Activated naive CD4-positive, alpha-beta T cell treated with anti-CD3 and anti-CD28 coated beads, Interleukin-2, amount 50 U/mL, for 24 hours (primary cell): ENCODE data around the gene IL15.
"Not testable (repeated sequence)": the region's sequence is repeated elsewhere in the genome, so short reads cannot be mapped to it uniquely, and the experiment has no call there.

ENCODE experiments used
- H3K27ac Mint-ChIP-seq: one replicate; pipeline ENCODE4 v1.8.0; 2021; ENCODE audit warnings: mild to moderate bottlenecking, mixed read lengths
- H3K27me3 Mint-ChIP-seq: one replicate; pipeline ENCODE4 v1.8.0; 2021; ENCODE audit warnings: mixed read lengths
- H3K36me3 Mint-ChIP-seq: one replicate; pipeline ENCODE4 v1.8.0; 2021; ENCODE audit warnings: mixed read lengths
- H3K4me1 Mint-ChIP-seq: one replicate; pipeline ENCODE4 v1.8.0; 2021; ENCODE audit warnings: mixed read lengths
- H3K4me3 Mint-ChIP-seq: one replicate; pipeline ENCODE4 v1.8.0; 2021; ENCODE audit warnings: mild to moderate bottlenecking, mixed read lengths
- H3K9me3 Mint-ChIP-seq: one replicate; pipeline ENCODE4 v1.8.0; 2021; ENCODE audit warnings: mixed read lengths

Gene IL15

GRCh38 chr4:141669501-141669900, 33.1 kb downstream of the IL15 start:
- Mint-ChIP-seq H3K36me3 (peaks cover 2% of the 10 kb centered on the region), H3K4me3 (no peak overlapping the region), H3K27me3 (peaks cover 6% of the 10 kb centered on the region), H3K9me3 (no peaks in the 10 kb centered on the region), H3K27ac (no peak overlapping the region), H3K4me1 (no peaks in the 10 kb centered on the region)

- Mint-ChIP-seq H3K36me3 (no peaks in the 10 kb centered on the region), H3K9me3 (no peaks in the 10 kb centered on the region), H3K27ac (no peak overlapping the region), H3K4me1 (no peaks in the 10 kb centered on the region), H3K4me3 (no peak overlapping the region), H3K27me3 (peaks cover 3% of the 10 kb centered on the region)
These were observed 39.0 kb downstream of the IL15 start for GRCh38 chr4:141675384-141675783.

GRCh38 chr4:141676087-141676670, 39.8 kb downstream of the IL15 start:
- no peak overlapping the region for H3K4me3 Mint-ChIP-seq
- H3K27ac Mint-ChIP-seq = no peak overlapping the region
- no peaks in the 10 kb centered on the region for H3K4me1 Mint-ChIP-seq
- peaks cover 3% of the 10 kb centered on the region for H3K27me3 Mint-ChIP-seq
- no peaks in the 10 kb centered on the region for H3K36me3 Mint-ChIP-seq
- no peaks in the 10 kb centered on the region for H3K9me3 Mint-ChIP-seq

- Mint-ChIP-seq H3K4me1 (no peaks in the 10 kb centered on the region), H3K36me3 (no peaks in the 10 kb centered on the region), H3K27me3 (no peaks in the 10 kb centered on the region), H3K9me3 (no peaks in the 10 kb centered on the region), H3K4me3 (no peak overlapping the region), H3K27ac (no peak overlapping the region)
These were observed 43.7 kb downstream of the IL15 start for GRCh38 chr4:141680060-141680459.

DNA sequence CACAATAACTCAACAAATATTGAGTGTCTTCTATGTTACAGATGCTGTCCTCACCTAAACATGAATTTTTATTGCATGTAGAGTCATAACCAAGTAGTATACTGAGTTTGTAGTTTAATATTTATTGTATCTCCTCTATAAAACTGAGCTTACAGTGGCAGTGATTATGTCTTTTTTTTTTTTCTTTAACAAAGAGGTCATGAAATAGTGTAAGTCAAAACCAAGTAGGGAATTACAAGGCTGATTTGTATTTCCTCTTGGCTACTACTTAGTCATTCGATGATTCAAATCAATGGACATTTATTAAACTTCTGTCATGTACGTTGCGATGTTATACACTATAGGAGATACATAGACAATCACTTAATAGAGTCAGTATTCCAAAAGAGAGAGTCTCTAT, 48.4 kb downstream of the IL15 start:
- H3K9me3 Mint-ChIP-seq = no peaks in the 10 kb centered on the region
- no peaks in the 10 kb centered on the region for H3K4me1 Mint-ChIP-seq
- H3K27me3 Mint-ChIP-seq = no peaks in the 10 kb centered on the region
- no peak overlapping the region for H3K4me3 Mint-ChIP-seq
- H3K36me3 Mint-ChIP-seq = peaks cover 2% of the 10 kb centered on the region
- H3K27ac Mint-ChIP-seq = no peak overlapping the region

- no peaks in the 10 kb centered on the region for H3K9me3 Mint-ChIP-seq
- no peaks in the 10 kb centered on the region for H3K27me3 Mint-ChIP-seq
These were observed 49.9 kb downstream of the IL15 start for GRCh38 chr4:141686146-141686775.

GRCh38 chr4:141686879-141687278, 50.5 kb downstream of the IL15 start:
- peaks cover 2% of the 10 kb centered on the region for H3K36me3 Mint-ChIP-seq
- H3K4me3 Mint-ChIP-seq = no peak overlapping the region
- no peaks in the 10 kb centered on the region for H3K9me3 Mint-ChIP-seq
- no peaks in the 10 kb centered on the region for H3K27me3 Mint-ChIP-seq
- no peak overlapping the region for H3K27ac Mint-ChIP-seq
- H3K4me1 Mint-ChIP-seq = no peaks in the 10 kb centered on the region

More at GRCh38 chr4:141686146-141686775, 49.9 kb downstream of the IL15 start:
- Mint-ChIP-seq H3K4me3 (no peak overlapping the region), H3K27ac (no peak overlapping the region), H3K36me3 (peaks cover 2% of the 10 kb centered on the region), H3K4me1 (no peaks in the 10 kb centered on the region)

DNA sequence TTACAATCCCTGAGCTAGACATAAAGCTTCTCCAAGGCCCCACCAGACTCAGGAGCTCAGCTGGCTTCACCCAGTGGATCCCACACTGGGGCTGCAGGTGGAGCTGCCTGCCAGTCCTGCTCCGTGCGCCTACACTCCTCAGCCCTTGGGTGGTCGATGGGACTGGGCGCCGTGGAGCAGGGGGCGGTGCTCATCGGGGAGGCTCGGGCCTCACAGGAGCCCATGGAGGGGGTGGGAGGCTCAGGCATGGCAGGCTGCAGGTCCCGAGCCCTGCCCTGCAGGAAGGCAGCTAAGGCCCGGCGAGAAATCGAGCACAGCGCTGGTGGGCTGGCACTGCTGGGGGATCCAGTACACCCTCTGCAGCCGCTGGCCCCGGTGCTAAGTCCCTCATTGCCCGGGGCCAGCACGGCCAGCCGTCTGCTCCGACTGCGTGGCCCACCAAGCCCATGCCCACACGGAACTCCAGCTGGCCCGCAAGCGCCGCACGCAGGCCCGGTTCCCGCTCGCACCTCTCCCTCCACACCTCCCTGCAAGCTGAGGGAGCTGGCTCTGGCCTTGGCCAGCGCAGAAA, 53.4 kb downstream of the IL15 start:
- H3K27ac Mint-ChIP-seq, H3K4me1 Mint-ChIP-seq, H3K4me3 Mint-ChIP-seq: not testable (repeated sequence)

GRCh38 chr4:141691247-141691646, 54.9 kb downstream of the IL15 start:
- not testable (repeated sequence) for H3K27ac Mint-ChIP-seq, H3K9me3 Mint-ChIP-seq, H3K4me3 Mint-ChIP-seq, H3K4me1 Mint-ChIP-seq, H3K27me3 Mint-ChIP-seq, H3K36me3 Mint-ChIP-seq

More for the DNA sequence above, 53.4 kb downstream of the IL15 start:
- H3K9me3 Mint-ChIP-seq, H3K36me3 Mint-ChIP-seq, H3K27me3 Mint-ChIP-seq: not testable (repeated sequence)

- H3K36me3 Mint-ChIP-seq = peaks cover 2% of the 10 kb centered on the region
- H3K9me3 Mint-ChIP-seq = no peaks in the 10 kb centered on the region
- no peak overlapping the region for H3K4me3 Mint-ChIP-seq
- H3K27me3 Mint-ChIP-seq = no peaks in the 10 kb centered on the region
- H3K4me1 Mint-ChIP-seq = no peaks in the 10 kb centered on the region
- no peak overlapping the region for H3K27ac Mint-ChIP-seq
These were observed 55.7 kb downstream of the IL15 start for GRCh38 chr4:141692081-141692480.

DNA sequence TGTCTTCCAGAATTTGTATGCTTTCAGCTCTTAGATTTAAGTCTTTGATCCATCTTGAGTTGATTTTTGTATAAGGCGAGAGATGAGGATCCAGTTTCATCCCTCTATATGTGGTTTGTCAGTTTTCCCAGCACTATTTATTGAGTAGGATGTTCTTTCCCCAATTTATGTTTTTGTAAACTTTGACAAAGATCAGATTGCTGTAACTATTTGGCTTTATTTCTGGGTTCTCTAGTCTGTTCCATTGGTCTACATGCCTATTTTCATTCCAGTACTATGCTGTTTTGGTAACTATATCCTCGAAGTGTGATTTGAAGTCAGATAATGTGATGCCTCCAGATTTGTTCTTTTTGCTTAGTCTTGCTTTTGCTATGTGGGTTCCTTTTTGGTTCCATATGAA, 60.7 kb downstream of the IL15 start:
- H3K27ac Mint-ChIP-seq = no peak overlapping the region
- H3K4me1 Mint-ChIP-seq = no peaks in the 10 kb centered on the region
- H3K4me3 Mint-ChIP-seq = no peak overlapping the region

GRCh38 chr4:141702472-141703182, 66.2 kb downstream of the IL15 start:
- Mint-ChIP-seq H3K9me3 (peaks cover 10% of the 10 kb centered on the region), H3K36me3 (peaks cover 2% of the 10 kb centered on the region), H3K27me3 (no peaks in the 10 kb centered on the region), H3K4me3 (no peak overlapping the region), H3K4me1 (peaks cover 4% of the 10 kb centered on the region), H3K27ac (no peak overlapping the region)

More for the DNA sequence above, 60.7 kb downstream of the IL15 start:
- H3K27me3 Mint-ChIP-seq = no peaks in the 10 kb centered on the region
- no peaks in the 10 kb centered on the region for H3K9me3 Mint-ChIP-seq
- H3K36me3 Mint-ChIP-seq = no peaks in the 10 kb centered on the region

GRCh38 chr4:141703497-141703896, 67.1 kb downstream of the IL15 start:
- H3K27ac Mint-ChIP-seq = no peak overlapping the region
- H3K27me3 Mint-ChIP-seq = no peaks in the 10 kb centered on the region
- H3K4me3 Mint-ChIP-seq = no peak overlapping the region
- peaks cover 10% of the 10 kb centered on the region for H3K9me3 Mint-ChIP-seq
- H3K36me3 Mint-ChIP-seq = peaks cover 2% of the 10 kb centered on the region
- H3K4me1 Mint-ChIP-seq = peaks cover 4% of the 10 kb centered on the region

DNA sequence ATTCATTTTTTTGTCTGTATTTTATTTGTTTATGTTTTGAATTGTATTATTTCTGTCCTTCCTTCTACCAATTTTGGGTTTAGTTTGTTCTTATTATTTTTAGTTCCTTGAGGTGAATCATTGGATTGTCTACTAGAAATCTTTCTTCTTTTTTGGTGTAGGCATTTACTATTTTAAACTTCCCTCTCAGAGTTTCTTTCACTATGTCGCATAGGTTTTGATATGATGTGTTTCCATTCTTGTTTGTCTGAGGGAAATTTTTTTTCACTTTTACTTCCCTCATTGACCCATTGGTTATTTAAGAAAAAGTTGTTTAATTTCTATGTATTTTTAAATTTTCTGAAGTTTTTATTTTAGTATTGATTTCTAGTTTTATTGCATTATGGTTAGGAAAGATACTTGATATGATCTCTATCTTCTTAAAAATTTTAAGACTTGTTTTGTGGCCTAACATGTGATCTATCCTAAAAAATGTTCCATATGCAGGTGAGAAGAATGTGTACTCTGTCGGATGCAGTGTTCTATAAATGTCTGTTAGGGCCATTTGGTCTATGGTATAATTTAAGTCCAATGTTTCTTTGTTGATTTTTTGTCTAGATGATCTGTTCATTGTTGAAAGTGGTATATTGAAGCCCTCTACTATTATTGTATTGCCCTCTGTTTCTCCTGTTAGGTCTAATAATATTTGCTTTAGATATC, 68.8 kb downstream of the IL15 start:
- peaks cover 2% of the 10 kb centered on the region for H3K36me3 Mint-ChIP-seq
- no peak overlapping the region for H3K27ac Mint-ChIP-seq
- H3K27me3 Mint-ChIP-seq = no peaks in the 10 kb centered on the region
- no peak overlapping the region for H3K4me3 Mint-ChIP-seq
- peaks cover 4% of the 10 kb centered on the region for H3K4me1 Mint-ChIP-seq
- peaks cover 10% of the 10 kb centered on the region for H3K9me3 Mint-ChIP-seq

DNA sequence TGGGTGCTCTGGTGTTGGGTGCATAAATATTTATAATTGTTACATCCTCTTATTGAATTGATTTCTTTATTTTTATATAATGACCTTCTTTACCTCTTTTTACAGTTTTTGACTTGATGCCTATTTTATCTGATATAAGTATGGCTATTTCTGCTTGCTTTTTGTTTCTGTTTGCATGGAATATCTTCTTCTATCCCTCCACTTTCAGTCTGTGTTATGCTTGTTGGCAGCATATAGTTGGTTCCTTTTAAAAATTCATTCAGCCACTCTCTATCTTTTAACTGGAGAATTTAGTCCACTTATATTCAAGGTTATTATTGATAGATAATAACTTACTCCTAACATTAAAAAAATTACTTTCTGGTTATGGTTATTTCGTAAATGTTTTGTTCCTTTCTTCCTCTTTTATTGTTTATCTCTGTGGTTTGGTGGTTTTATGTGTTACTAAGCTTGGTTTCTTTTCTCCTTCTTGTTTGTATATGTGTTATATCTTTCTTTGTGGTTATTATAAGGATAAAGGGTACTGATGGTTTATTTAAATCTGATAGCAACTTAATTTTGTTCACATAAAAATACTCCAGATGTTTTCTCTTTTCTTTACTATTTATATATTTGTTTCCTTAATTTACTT, 69.5 kb downstream of the IL15 start:
- H3K27me3 Mint-ChIP-seq = no peaks in the 10 kb centered on the region
- no peak overlapping the region for H3K27ac Mint-ChIP-seq
- H3K4me3 Mint-ChIP-seq = no peak overlapping the region
- peaks cover 10% of the 10 kb centered on the region for H3K9me3 Mint-ChIP-seq
- peaks cover 4% of the 10 kb centered on the region for H3K4me1 Mint-ChIP-seq
- peaks cover 2% of the 10 kb centered on the region for H3K36me3 Mint-ChIP-seq
